GM12878 (cell line): ENCODE measurements around the gene ACVR2A.

Experiments used
- TF ChIP-seq, protein P1 (sequence below): IDR thresholded peaks from 2 replicates; pipeline ENCODE4 v1.6.1; 2011; ENCODE audit warnings: low read depth, mild to moderate bottlenecking, low read length, moderate library complexity, borderline replicate concordance; ENCODE audit errors: extremely low read depth
- TF ChIP-seq, protein P2 (sequence below), 3 experiments: IDR thresholded peaks in 2 of 3; conservative IDR thresholded peaks in 1 of 3; 2 replicates each; pipeline ENCODE4 v1.5.1; 2011; ENCODE audit warnings: low read depth in 3 of 3, low read length in 3 of 3, mild to moderate bottlenecking in 3 of 3, control low read depth in 2 of 3, moderate library complexity in 2 of 3, inconsistent platforms in 1 of 3, mixed read lengths in 1 of 3; ENCODE audit not compliant: control insufficient read depth in 2 of 3, insufficient read depth in 1 of 3; ENCODE audit errors: extremely low read depth in 1 of 3

DNA sequence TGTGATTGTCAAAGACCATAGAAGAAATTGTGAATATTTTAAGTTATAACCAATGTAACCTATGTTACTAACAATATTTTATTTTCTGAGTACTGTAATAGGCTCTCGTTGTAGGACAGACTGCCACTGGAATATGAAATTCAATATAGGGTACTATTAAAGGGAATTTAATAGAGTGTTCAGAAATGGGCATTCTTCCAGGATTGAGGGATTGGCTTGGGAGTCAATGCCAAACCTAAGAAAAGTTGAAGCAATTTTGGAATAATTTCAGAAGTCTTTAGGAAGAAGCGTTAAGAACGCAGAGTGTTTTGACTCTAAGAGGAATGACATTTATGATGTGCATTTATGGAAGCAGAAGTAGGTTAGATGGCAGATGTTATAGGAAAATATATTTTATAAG, 79.0 kb downstream of the ACVR2A start:
- TF ChIP-seq, protein P1, sequence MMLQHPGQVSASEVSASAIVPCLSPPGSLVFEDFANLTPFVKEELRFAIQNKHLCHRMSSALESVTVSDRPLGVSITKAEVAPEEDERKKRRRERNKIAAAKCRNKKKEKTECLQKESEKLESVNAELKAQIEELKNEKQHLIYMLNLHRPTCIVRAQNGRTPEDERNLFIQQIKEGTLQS: no peak
- TF ChIP-seq, protein P2, sequence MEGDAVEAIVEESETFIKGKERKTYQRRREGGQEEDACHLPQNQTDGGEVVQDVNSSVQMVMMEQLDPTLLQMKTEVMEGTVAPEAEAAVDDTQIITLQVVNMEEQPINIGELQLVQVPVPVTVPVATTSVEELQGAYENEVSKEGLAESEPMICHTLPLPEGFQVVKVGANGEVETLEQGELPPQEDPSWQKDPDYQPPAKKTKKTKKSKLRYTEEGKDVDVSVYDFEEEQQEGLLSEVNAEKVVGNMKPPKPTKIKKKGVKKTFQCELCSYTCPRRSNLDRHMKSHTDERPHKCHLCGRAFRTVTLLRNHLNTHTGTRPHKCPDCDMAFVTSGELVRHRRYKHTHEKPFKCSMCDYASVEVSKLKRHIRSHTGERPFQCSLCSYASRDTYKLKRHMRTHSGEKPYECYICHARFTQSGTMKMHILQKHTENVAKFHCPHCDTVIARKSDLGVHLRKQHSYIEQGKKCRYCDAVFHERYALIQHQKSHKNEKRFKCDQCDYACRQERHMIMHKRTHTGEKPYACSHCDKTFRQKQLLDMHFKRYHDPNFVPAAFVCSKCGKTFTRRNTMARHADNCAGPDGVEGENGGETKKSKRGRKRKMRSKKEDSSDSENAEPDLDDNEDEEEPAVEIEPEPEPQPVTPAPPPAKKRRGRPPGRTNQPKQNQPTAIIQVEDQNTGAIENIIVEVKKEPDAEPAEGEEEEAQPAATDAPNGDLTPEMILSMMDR (IDR thresholded peaks at IDR 0.05 in 2 of 3, conservative IDR thresholded peaks at IDR 0.05 in 1 of 3; ENCODE audit: control insufficient read depth in 2 of 3, extremely low read depth in 1 of 3, insufficient read depth in 1 of 3, low read depth in 3 of 3, low read length in 3 of 3): no peak
